ENCODE data around the gene EPO.

The EPO gene

GRCh38 chr7:100682991-100683658 lies 37.1 kb upstream of the EPO start:
- Histone ChIP-seq H2AFZ (ENCODE audit: low read length) (no peak overlapping the region), H3K4me1 (ENCODE audit: low read length) (no peaks in the 10 kb centered on the region), H3F3A (ENCODE audit: insufficient read depth, low read length) (peaks cover 8% of the 10 kb centered on the region; the same call in 1 of the 2 replicates), H3K9me2 (replicated peaks; ENCODE audit: insufficient read depth, low read length) (no peaks in the 10 kb centered on the region), H4K20me1 (ENCODE audit: insufficient read depth, low read length) (no peaks in the 10 kb centered on the region), H3K27me3 (replicated peaks; ENCODE audit: insufficient read depth, low read length) (no peaks in the 10 kb centered on the region), H3K27ac (ENCODE audit: low read length) (no peak overlapping the region), H3K4me3 (ENCODE audit: low read length) (no peak overlapping the region), H3K36me3 (replicated peaks; ENCODE audit: insufficient read depth, low read length) (0 out of 2 replicates have a peak, but pooled peaks cover 3% of the 10 kb centered on the region), H3K9ac (ENCODE audit: low read length) (no peak overlapping the region), H3K9me3 (replicated peaks; ENCODE audit: insufficient read depth, low read length) (no peaks in the 10 kb centered on the region), H3K4me2 (ENCODE audit: low read depth, low read length) (no peak overlapping the region), H3K79me2 (ENCODE audit: low read length) (peaks cover 4% of the 10 kb centered on the region)
- DNase-seq = no peak
- TF ChIP-seq EZH2 (optimal IDR thresholded peaks at IDR 0.05; ENCODE audit: low read depth, low read length) (no peak), CTCF (IDR thresholded peaks at IDR 0.05; ENCODE audit: low read length) (no peak), EZH2phosphoT487 (IDR thresholded peaks at IDR 0.05; ENCODE audit: low read length) (no peak)

GRCh38 chr7:100683659-100684533 lies 36.4 kb upstream of the EPO start:
- Histone ChIP-seq H3K9me2 (replicated peaks; ENCODE audit: insufficient read depth, low read length) (no peaks in the 10 kb centered on the region), H3K4me2 (ENCODE audit: low read depth, low read length) (no peak overlapping the region), H3F3A (ENCODE audit: insufficient read depth, low read length) (peaks cover 8% of the 10 kb centered on the region; the same call in 1 of the 2 replicates), H2AFZ (ENCODE audit: low read length) (no peak overlapping the region), H3K9me3 (replicated peaks; ENCODE audit: insufficient read depth, low read length) (no peaks in the 10 kb centered on the region), H3K27me3 (replicated peaks; ENCODE audit: insufficient read depth, low read length) (no peaks in the 10 kb centered on the region), H3K4me1 (ENCODE audit: low read length) (no peaks in the 10 kb centered on the region), H3K4me3 (ENCODE audit: low read length) (no peak overlapping the region), H4K20me1 (ENCODE audit: insufficient read depth, low read length) (no peaks in the 10 kb centered on the region), H3K79me2 (ENCODE audit: low read length) (peaks cover 8% of the 10 kb centered on the region), H3K9ac (ENCODE audit: low read length) (no peak overlapping the region), H3K27ac (ENCODE audit: low read length) (no peak overlapping the region), H3K36me3 (replicated peaks; ENCODE audit: insufficient read depth, low read length) (0 out of 2 replicates have a peak, but pooled peaks cover 3% of the 10 kb centered on the region)
- TF ChIP-seq EZH2 (optimal IDR thresholded peaks at IDR 0.05; ENCODE audit: low read depth, low read length) = no peak
- no peak for TF ChIP-seq EZH2phosphoT487 (IDR thresholded peaks at IDR 0.05; ENCODE audit: low read length)
- no peak for TF ChIP-seq CTCF (IDR thresholded peaks at IDR 0.05; ENCODE audit: low read length)
- no peak for DNase-seq

- no peak for DNase-seq
- H3F3A ChIP-seq (ENCODE audit: insufficient read depth, low read length) = peaks cover 8% of the 10 kb centered on the region; the same call in 1 of the 2 replicates
- no peaks in the 10 kb centered on the region for H3K9me2 ChIP-seq (replicated peaks; ENCODE audit: insufficient read depth, low read length)
These were observed 35.7 kb upstream of the EPO start for GRCh38 chr7:100684534-100685042.

More at GRCh38 chr7:100684534-100685042, 35.7 kb upstream of the EPO start:
- Histone ChIP-seq H3K79me2 (ENCODE audit: low read length) (peaks cover 15% of the 10 kb centered on the region), H3K4me2 (ENCODE audit: low read depth, low read length) (no peak overlapping the region), H3K9me3 (replicated peaks; ENCODE audit: insufficient read depth, low read length) (no peaks in the 10 kb centered on the region), H3K27ac (ENCODE audit: low read length) (no peak overlapping the region), H3K4me3 (ENCODE audit: low read length) (no peak overlapping the region), H2AFZ (ENCODE audit: low read length) (no peak overlapping the region), H3K4me1 (ENCODE audit: low read length) (no peaks in the 10 kb centered on the region), H3K27me3 (replicated peaks; ENCODE audit: insufficient read depth, low read length) (no peaks in the 10 kb centered on the region), H3K36me3 (replicated peaks; ENCODE audit: insufficient read depth, low read length) (0 out of 2 replicates have a peak, but pooled peaks cover 3% of the 10 kb centered on the region), H3K9ac (ENCODE audit: low read length) (no peak overlapping the region), H4K20me1 (ENCODE audit: insufficient read depth, low read length) (no peaks in the 10 kb centered on the region)
- no peak for TF ChIP-seq CTCF (IDR thresholded peaks at IDR 0.05; ENCODE audit: low read length)
- no peak for TF ChIP-seq EZH2phosphoT487 (IDR thresholded peaks at IDR 0.05; ENCODE audit: low read length)
